Left colon (tissue), 2 donors: ENCODE results near the gene EEF1AKMT3. TPM values are rescaled to one million over a fixed set of nuclear protein-coding genes. Genes with fewer than 3 reads are reported as not detected.

Experiments
- ATAC-seq: fragments of 200-7000 bp; cut with Tn5 transposase; one replicate; pipeline ENCODE4 v1.9.1; 2020; ENCODE audit warnings: mild to moderate bottlenecking, moderate library complexity
- DNase-seq, 2 donors: peaks; one replicate each; pipeline ENCODE4 v3.0.0-alpha.2; 2020
- intact Hi-C, 2 donors: fragments of 100-400 bp; cut with DNase I in 1 of 2; cut with micrococcal nuclease in 1 of 2; formaldehyde crosslinking; loops; one replicate each; pipeline versions ENCODE4 v1.11.2 to v1.14.0; 2022; cut with DNase I, micrococcal nuclease
- long read RNA-seq: library from polyadenylated mRNA; unstranded; transcript quantifications from one replicate; pipeline ENCODE4 v2.0.0, GENCODE V29; 2021
- total RNA-seq, 2 donors: library from RNA; stranded (reverse); fragmentation: NEBNext Ultra II Directional; extraction: Animal tissue kit (Norgen Biotek cat#: 25700); gene quantifications; one replicate each; pipeline ENCODE4 v1.2.1, GENCODE V29; 2021
- donor health status: DM: no; HTN: no; CAD: no.
- donor health status: DM: yes; HTN: yes; CAD: no.

EEF1AKMT3 gene
- total RNA-seq: 1 to 10 TPM; 4.8 to 6.8 TPM
- long read RNA-seq, transcript EEF1AKMT3-201 (3 exons, 2,563 nt): major isoform, 7 of 12 reads
- long read RNA-seq, partial matches to known transcripts: 0 of 12 reads
- long read RNA-seq, other reads (novel, unspliced or antisense): 3 of 12 reads

- intact Hi-C loops: no loop called here
- DNase-seq (peak; percentile 77 to 80), ATAC-seq (peak; percentile 76)
These were observed at the start of gene EEF1AKMT3 for GRCh38 chr12:57772429-57773322. TSS of gene EEF1AKMT3 (plus strand) at chr12:57772614. CDS start at chr12:57772725, 111 bp downstream.

- DNase-seq (no peak), ATAC-seq (no peak)
- intact Hi-C loops: no loop called here
These were observed 49.4 kb upstream of the EEF1AKMT3 start for GRCh38 chr12:57722716-57723629.

GRCh38 chr12:57723630-57723962 is 48.8 kb upstream of the EEF1AKMT3 start:
- intact Hi-C loops: no loop called here
- no peak for DNase-seq
- ATAC-seq: no peak

GRCh38 chr12:57724003-57724935 is 48.1 kb upstream of the EEF1AKMT3 start:
- ATAC-seq (no peak), DNase-seq (no peak)
- intact Hi-C loops: no loop called here

GRCh38 chr12:57724936-57725740 is 47.3 kb upstream of the EEF1AKMT3 start:
- ATAC-seq: no peak
- intact Hi-C loops: no loop called here
- no peak for DNase-seq

- DNase-seq: no peak
- ATAC-seq: no peak
- intact Hi-C loops: no loop called here
These were observed 46.6 kb upstream of the EEF1AKMT3 start for GRCh38 chr12:57725851-57726150.

- intact Hi-C loops: no loop called here
- DNase-seq (peak; percentile 78 to 87), ATAC-seq (peak; percentile 86)
These were observed 46.1 kb upstream of the EEF1AKMT3 start for GRCh38 chr12:57726151-57726883.

GRCh38 chr12:57726884-57727757 is 45.3 kb upstream of the EEF1AKMT3 start:
- ATAC-seq (peak; percentile 28), DNase-seq (no peak)
- intact Hi-C loops: no loop called here

- no peak for DNase-seq
- ATAC-seq: no peak
- intact Hi-C loops: no loop called here
These were observed 44.5 kb upstream of the EEF1AKMT3 start for GRCh38 chr12:57727758-57728395.

GRCh38 chr12:57729321-57729844 is 43.0 kb upstream of the EEF1AKMT3 start:
- intact Hi-C loops: no loop called here
- DNase-seq (no peak), ATAC-seq (no peak)

- intact Hi-C loops: no loop called here
- DNase-seq: no peak
- ATAC-seq: no peak
These were observed 41.9 kb upstream of the EEF1AKMT3 start for GRCh38 chr12:57730336-57731067.

- ATAC-seq: no peak
- intact Hi-C loops: no loop called here
- DNase-seq: no peak
These were observed 40.9 kb upstream of the EEF1AKMT3 start for GRCh38 chr12:57731411-57732080.

- DNase-seq: no peak
- intact Hi-C loops: no loop called here
- ATAC-seq: no peak
These were observed 40.1 kb upstream of the EEF1AKMT3 start for GRCh38 chr12:57732270-57732669.
